Activated T-cell treated with anti-CD3 and anti-CD28 coated beads for 48 hours (primary cell): Measurements from ENCODE around the gene TRAF3IP1.
"Not testable (repeated sequence)": the region's sequence is repeated elsewhere in the genome, so short reads cannot be mapped to it uniquely, and the experiment has no call there.

Experiments
- DNase-seq: peaks from one replicate; pipeline ENCODE4 v3.0.0-alpha.2; 2020; ENCODE audit warnings: low read depth

Gene TRAF3IP1

GRCh38 chr2:238308177-238308576 is 12.1 kb upstream of the TRAF3IP1 start:
- DNase-seq = no peak

GRCh38 chr2:238310721-238311120 is 9.6 kb upstream of the TRAF3IP1 start:
- DNase-seq = not testable (repeated sequence)

GRCh38 chr2:238313289-238313990 is 6.9 kb upstream of the TRAF3IP1 start:
- no peak for DNase-seq

- DNase-seq = no peak
These were observed 6.3 kb upstream of the TRAF3IP1 start for GRCh38 chr2:238313991-238314350.

- no peak for DNase-seq
These were observed 5.7 kb upstream of the TRAF3IP1 start for GRCh38 chr2:238314576-238314975.

- no peak for DNase-seq
These were observed 5.2 kb upstream of the TRAF3IP1 start for GRCh38 chr2:238315031-238315595.

GRCh38 chr2:238320648-238321281 is 447 bp downstream of the TRAF3IP1 start:
- no peak for DNase-seq

- no peak for DNase-seq
These were observed 1.1 kb downstream of the TRAF3IP1 start for GRCh38 chr2:238321467-238321866.

GRCh38 chr2:238322001-238322411 is 1.7 kb downstream of the TRAF3IP1 start:
- no peak for DNase-seq

GRCh38 chr2:238324248-238324647 is 3.9 kb downstream of the TRAF3IP1 start:
- not testable (repeated sequence) for DNase-seq

GRCh38 chr2:238325694-238326093 is 5.4 kb downstream of the TRAF3IP1 start:
- no peak for DNase-seq

- no peak for DNase-seq
These were observed 6.6 kb downstream of the TRAF3IP1 start for GRCh38 chr2:238326801-238327365.

- no peak for DNase-seq
These were observed 7.4 kb downstream of the TRAF3IP1 start for GRCh38 chr2:238327751-238328150.

- DNase-seq = no peak
These were observed 10.1 kb downstream of the TRAF3IP1 start for GRCh38 chr2:238330391-238330790.

- no peak for DNase-seq
These were observed 11.6 kb downstream of the TRAF3IP1 start for GRCh38 chr2:238331916-238332315.

- no peak for DNase-seq
These were observed 14.6 kb downstream of the TRAF3IP1 start for GRCh38 chr2:238334885-238335284.

- DNase-seq = not testable (repeated sequence)
These were observed 15.3 kb downstream of the TRAF3IP1 start for GRCh38 chr2:238335591-238335990.

GRCh38 chr2:238336151-238336550 is 15.8 kb downstream of the TRAF3IP1 start:
- no peak for DNase-seq

- DNase-seq = no peak
These were observed 16.6 kb downstream of the TRAF3IP1 start for GRCh38 chr2:238336793-238337444.

GRCh38 chr2:238337846-238338245 is 17.5 kb downstream of the TRAF3IP1 start:
- no peak for DNase-seq

- no peak for DNase-seq
These were observed 18.5 kb downstream of the TRAF3IP1 start for GRCh38 chr2:238338710-238339394.

GRCh38 chr2:238339395-238339780 is 19.1 kb downstream of the TRAF3IP1 start:
- DNase-seq = no peak
